Thymus (tissue), 11 donors: ENCODE data around the gene RPL5. TPM values are rescaled to one million over a fixed set of nuclear protein-coding genes. Genes with fewer than 3 reads are reported as not detected.

Source experiments
- DNase-seq, 9 donors: peaks; one replicate each; pipeline ENCODE4 v3.0.0-alpha.2; 2013; ENCODE audit warnings: low spot score in 9 of 9, low read depth in 6 of 9, missing footprints in 1 of 9
- H3K27ac ChIP-seq, 2 donors: one replicate each; pipeline ENCODE4 v1.5.1; 2013; ENCODE audit warnings: control low read depth in 1 of 2, low read depth in 1 of 2, low read length in 1 of 2, mild to moderate bottlenecking in 1 of 2, moderate library complexity in 1 of 2
- H3K27me3 ChIP-seq, 2 donors: one replicate each; pipeline ENCODE4 v1.5.1; 2013; ENCODE audit warnings: low read length in 1 of 2; ENCODE audit not compliant: control insufficient read depth in 2 of 2, insufficient read depth in 1 of 2
- H3K36me3 ChIP-seq, 2 donors: one replicate each; pipeline ENCODE4 v1.5.1; 2013; ENCODE audit warnings: low read length in 1 of 2, mild to moderate bottlenecking in 1 of 2, moderate library complexity in 1 of 2; ENCODE audit not compliant: control insufficient read depth in 2 of 2, insufficient read depth in 2 of 2
- H3K4me1 ChIP-seq, 2 donors: one replicate each; pipeline ENCODE4 v1.5.1; 2013; ENCODE audit warnings: low read length in 2 of 2; ENCODE audit not compliant: control insufficient read depth in 2 of 2, insufficient read depth in 2 of 2
- H3K4me3 ChIP-seq, 2 donors: one replicate each; pipeline ENCODE4 v1.5.1; 2013; ENCODE audit warnings: low read length in 2 of 2, control low read depth in 1 of 2, mild to moderate bottlenecking in 1 of 2
- H3K9me3 ChIP-seq, 2 donors: one replicate each; pipeline ENCODE4 v1.5.1; 2013; ENCODE audit warnings: low read length in 1 of 2, mild to moderate bottlenecking in 1 of 2; ENCODE audit not compliant: control insufficient read depth in 2 of 2, insufficient read depth in 1 of 2
- WGBS: extraction: QIAGEN DNeasy Blood & Tissue Kit; methylation state at CpG from one replicate; pipeline ENCODE4 v1.1.7; 2013; 5-methylcytosine and 5-hydroxymethylcytosine counted together
- polyA plus RNA-seq: library from polyadenylated mRNA; stranded (reverse); fragments of 200-250 nt; gene quantifications from one replicate; pipeline ENCODE4 v1.2.3, GENCODE V29; 2013
- total RNA-seq: library from RNA; stranded (reverse); fragments of 120-200 nt; gene quantifications from one replicate; pipeline ENCODE4 v1.2.4, GENCODE V29; 2013
- donor health status: healthy.

The RPL5 gene
- total and polyA plus RNA-seq, 2 donors: 2,242 to 2,759 TPM

DNA sequence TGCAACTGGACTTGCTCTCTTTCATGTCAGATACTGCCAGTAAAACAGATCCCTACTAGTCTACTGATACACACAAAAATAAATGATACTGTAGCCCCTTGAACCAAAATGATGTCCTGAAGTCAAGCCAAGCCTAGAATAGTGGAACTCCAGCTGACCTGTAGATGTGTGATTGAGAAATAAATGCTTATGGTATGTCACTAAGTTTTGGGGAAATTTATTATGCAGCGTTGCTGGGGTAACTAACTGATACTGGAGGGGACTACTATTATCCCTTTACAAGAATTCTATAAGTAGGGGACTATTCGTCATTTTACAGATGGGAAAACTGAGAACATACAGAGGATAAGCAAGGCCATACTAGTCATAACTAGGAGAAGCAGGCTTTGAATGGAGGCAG is 55.6 kb downstream of the RPL5 start:
- Histone ChIP-seq H3K27me3 (no peaks in the 10 kb centered on the region), H3K9me3 (peaks cover 0 to 9% of the 10 kb centered on the region in 2 donors), H3K36me3 (no peaks in the 10 kb centered on the region), H3K4me3 (no peak overlapping the region), H3K27ac (no peak overlapping the region), H3K4me1 (peaks cover 11 to 16% of the 10 kb centered on the region in 2 donors)
- DNase-seq: no peak
- WGBS: 98% methylated on average over 2 of the region's 2 CpGs

Other genes starting within 250 kb of the RPL5 start
- 7.1 TPM for gene EVI5, start 46.9 kb upstream of the RPL5 start, total RNA-seq
- gene EVI5, start 46.9 kb upstream of the RPL5 start, polyA plus RNA-seq: 2.8 TPM
- gene DIPK1A, start 129.4 kb downstream of the RPL5 start, total RNA-seq: 11.9 TPM
- 13.1 TPM for gene DIPK1A, start 129.4 kb downstream of the RPL5 start, polyA plus RNA-seq
- gene MTF2, start 247.2 kb downstream of the RPL5 start, total RNA-seq: 85.0 TPM
- gene MTF2, start 247.2 kb downstream of the RPL5 start, polyA plus RNA-seq: 41.1 TPM